Nephron progenitor cell (in vitro differentiated cells): ENCODE results near the gene STUB1.
A peak's percentile ranks its signal among the peaks of the same experiment; 100 is the strongest.

Source experiments
- DNase-seq: peaks from one replicate; pipeline ENCODE4 v3.0.0; 2021
- H3K27ac Mint-ChIP-seq: 2 replicates; pipeline ENCODE4 v1.8.0; 2021; ENCODE audit warnings: mild to moderate bottlenecking, moderate library complexity, mixed read lengths
- H3K27me3 Mint-ChIP-seq: 2 replicates; pipeline ENCODE4 v1.8.0; 2021; ENCODE audit warnings: mild to moderate bottlenecking, low read depth, mixed read lengths; ENCODE audit not compliant: poor library complexity
- H3K36me3 Mint-ChIP-seq: 2 replicates; pipeline ENCODE4 v1.8.0; 2021; ENCODE audit warnings: low read depth, mixed read lengths
- H3K4me1 Mint-ChIP-seq: 2 replicates; pipeline ENCODE4 v1.8.0; 2021; ENCODE audit warnings: mixed read lengths
- H3K4me3 Mint-ChIP-seq: 2 replicates; pipeline ENCODE4 v1.8.0; 2021; ENCODE audit warnings: mild to moderate bottlenecking, moderate library complexity, mixed read lengths
- H3K9me3 Mint-ChIP-seq: 2 replicates; pipeline ENCODE4 v1.8.0; 2021; ENCODE audit warnings: mild to moderate bottlenecking, moderate library complexity, mixed read lengths
- CTCF ChIP-seq: fragments of 200-600 bp; sonication (generic); IDR thresholded peaks from 2 replicates; pipeline ENCODE4 v1.5.0; 2021; ENCODE audit warnings: antibody characterized with exemption

Gene STUB1

GRCh38 chr16:648071-648780 lies 32.0 kb upstream of the STUB1 start:
- no peak for DNase-seq
- Mint-ChIP-seq H3K27ac (peak overlapping the region; percentile 64), H3K9me3 (no peaks in the 10 kb centered on the region), H3K4me3 (peak overlapping the region; percentile 77), H3K4me1 (peaks cover 34% of the 10 kb centered on the region), H3K36me3 (peaks cover 6% of the 10 kb centered on the region), H3K27me3 (peaks cover 11% of the 10 kb centered on the region)
- TF ChIP-seq CTCF, result peak; percentile 39

DNA sequence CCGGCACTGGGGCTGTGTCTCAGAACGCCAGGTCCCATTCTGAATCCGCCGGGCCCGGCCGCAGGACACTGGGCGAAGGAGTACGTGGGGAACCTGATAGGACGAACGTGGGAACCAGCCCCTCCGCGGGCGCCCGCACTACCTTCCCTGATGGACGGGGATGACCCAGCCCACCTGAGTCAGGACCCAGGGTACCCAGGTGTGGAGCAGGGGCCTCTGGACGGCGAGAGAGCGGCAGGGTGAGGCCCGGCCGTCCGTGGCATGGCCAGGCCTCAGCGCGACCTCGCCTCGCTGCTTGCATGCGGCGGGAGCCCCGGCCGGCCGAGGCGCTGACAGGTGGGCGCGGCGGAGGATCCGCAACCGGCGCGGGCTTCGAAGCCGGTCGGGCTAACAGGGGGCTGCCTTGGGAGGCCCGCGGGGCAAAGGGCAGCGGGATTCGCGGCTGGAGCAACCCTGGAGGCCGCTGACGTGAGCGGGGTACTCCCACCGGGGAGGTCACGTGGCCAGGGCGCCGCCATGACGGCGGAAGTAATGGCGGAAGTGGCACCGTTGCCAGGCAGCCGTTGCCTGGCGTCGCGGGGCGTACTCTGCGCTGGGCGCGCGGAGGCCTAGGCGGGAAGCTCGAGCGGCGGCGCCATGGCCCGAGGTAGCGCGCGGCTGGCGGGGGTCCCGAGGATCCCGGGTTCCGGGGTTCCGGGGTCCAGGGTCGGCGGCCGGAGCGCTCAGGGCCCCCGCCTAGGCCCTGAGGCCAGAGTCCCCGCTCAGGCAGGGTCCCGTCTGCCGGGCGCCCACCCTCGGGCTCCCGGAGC lies 31.2 kb upstream of the STUB1 start, which contains the start of gene WDR90:
Gene WDR90, plus strand, starts transcription at position 585 of the 809 bp plus-strand sequence. Its CDS starts 52 bp downstream, at position 637.
- H3K4me3 Mint-ChIP-seq, result peak within 1 kb of the TSS; percentile 77
- H3K36me3 Mint-ChIP-seq, result peaks cover 6% of the 10 kb centered on the region
- H3K4me1 Mint-ChIP-seq, result peaks cover 32% of the 10 kb centered on the region
- peak; percentile 93 for DNase-seq
- no peaks in the 10 kb centered on the region for H3K9me3 Mint-ChIP-seq
- H3K27ac Mint-ChIP-seq, result peak within 1 kb of the TSS; percentile 64
- peaks cover 3% of the 10 kb centered on the region for H3K27me3 Mint-ChIP-seq
- TF ChIP-seq CTCF, result no peak

DNA sequence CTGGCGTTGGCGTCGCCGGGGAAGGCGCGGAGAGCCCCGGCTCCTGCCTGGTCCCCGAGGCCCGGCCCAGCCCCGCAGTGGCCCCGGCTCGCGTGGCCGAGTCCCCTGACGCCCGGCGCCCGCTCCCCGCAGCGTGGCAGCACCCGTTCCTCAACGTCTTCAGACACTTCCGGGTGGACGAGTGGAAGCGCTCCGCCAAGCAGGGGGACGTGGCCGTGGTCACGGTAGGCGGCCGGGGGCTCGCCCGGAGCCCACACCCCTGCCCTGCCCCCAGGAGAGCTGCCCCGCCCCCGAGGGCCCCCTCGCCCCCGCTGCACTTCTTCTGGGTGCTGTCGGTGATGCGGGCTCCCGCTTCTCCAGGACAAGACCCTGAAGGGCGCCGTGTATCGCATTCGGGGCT lies 30.6 kb upstream of the STUB1 start:
- no peak for TF ChIP-seq CTCF
- Mint-ChIP-seq H3K36me3 (peaks cover 2% of the 10 kb centered on the region), H3K27me3 (no peaks in the 10 kb centered on the region), H3K27ac (no peak overlapping the region), H3K9me3 (no peaks in the 10 kb centered on the region), H3K4me3 (peak overlapping the region; percentile 76), H3K4me1 (peaks cover 28% of the 10 kb centered on the region)
- DNase-seq, result no peak

- Mint-ChIP-seq H3K36me3 (no peaks in the 10 kb centered on the region), H3K4me3 (no peak overlapping the region), H3K9me3 (no peaks in the 10 kb centered on the region), H3K27ac (no peak overlapping the region), H3K27me3 (no peaks in the 10 kb centered on the region), H3K4me1 (peaks cover 20% of the 10 kb centered on the region)
- DNase-seq, result no peak
- no peak for TF ChIP-seq CTCF
Observed at GRCh38 chr16:651844-652243, 28.4 kb upstream of the STUB1 start.

- Mint-ChIP-seq H3K27me3 (no peaks in the 10 kb centered on the region), H3K36me3 (no peaks in the 10 kb centered on the region)
Observed at GRCh38 chr16:652454-653305, 27.5 kb upstream of the STUB1 start.

More at GRCh38 chr16:652454-653305, 27.5 kb upstream of the STUB1 start:
- no peak for DNase-seq
- H3K4me3 Mint-ChIP-seq, result no peak overlapping the region
- no peak overlapping the region for H3K27ac Mint-ChIP-seq
- no peaks in the 10 kb centered on the region for H3K9me3 Mint-ChIP-seq
- H3K4me1 Mint-ChIP-seq, result peaks cover 20% of the 10 kb centered on the region
- TF ChIP-seq CTCF, result no peak
